ENCODE measurements around the gene CMTM6. TPM values are rescaled to one million over a fixed set of nuclear protein-coding genes. Genes with fewer than 3 reads are reported as not detected.

The CMTM6 gene
- total RNA-seq, 1 experiment from 2014 or later = 48.2 TPM

- Histone ChIP-seq H3K36me3 (replicated peaks; ENCODE audit: control insufficient read depth, insufficient read depth, low read length) (no peaks in the 10 kb centered on the region; the same call in 1 of the 2 replicates), H3K4me3 (ENCODE audit: insufficient read depth, low read depth, low read length) (no peak overlapping the region), H3K27me3 (ENCODE audit: control insufficient read depth, insufficient read depth, low read length) (no peaks in the 10 kb centered on the region)
- no peak for DNase-seq
These were observed 68.4 kb downstream of the CMTM6 start for GRCh38 chr3:32434206-32434605.

- DNase-seq = no peak
- no peaks in the 10 kb centered on the region; the same call in 1 of the 2 replicates for H3K36me3 ChIP-seq (replicated peaks; ENCODE audit: control insufficient read depth, insufficient read depth, low read length)
- H3K4me3 ChIP-seq (ENCODE audit: insufficient read depth, low read depth, low read length) = no peak overlapping the region
- H3K27me3 ChIP-seq (ENCODE audit: control insufficient read depth, insufficient read depth, low read length) = no peaks in the 10 kb centered on the region
These were observed 69.7 kb downstream of the CMTM6 start for GRCh38 chr3:32432711-32433530.

GRCh38 chr3:32432045-32432710 is 70.5 kb downstream of the CMTM6 start:
- Histone ChIP-seq H3K4me3 (ENCODE audit: insufficient read depth, low read depth, low read length) (no peak overlapping the region), H3K36me3 (replicated peaks; ENCODE audit: control insufficient read depth, insufficient read depth, low read length) (no peaks in the 10 kb centered on the region; the same call in 1 of the 2 replicates), H3K27me3 (ENCODE audit: control insufficient read depth, insufficient read depth, low read length) (no peaks in the 10 kb centered on the region)
- no peak for DNase-seq

- Histone ChIP-seq H3K27me3 (ENCODE audit: control insufficient read depth, insufficient read depth, low read length) (no peaks in the 10 kb centered on the region), H3K4me3 (ENCODE audit: insufficient read depth, low read depth, low read length) (no peak overlapping the region), H3K36me3 (replicated peaks; ENCODE audit: control insufficient read depth, insufficient read depth, low read length) (no peaks in the 10 kb centered on the region; the same call in 1 of the 2 replicates)
- no peak for DNase-seq
These were observed 71.2 kb downstream of the CMTM6 start for GRCh38 chr3:32431481-32431880.

Other genes with a start within 250 kb of the CMTM6 start
- gene CMTM7, start 111.0 kb downstream of the CMTM6 start, total RNA-seq (2014; rRNA removed; shearing (Covaris generic)) = 15.3 and 17.7 TPM in 2 replicates
- 57.2 and 58.7 TPM in 2 replicates for gene DYNC1LI1, start 68.0 kb upstream of the CMTM6 start, total RNA-seq (2014; rRNA removed; shearing (Covaris generic))
- 29.0 and 35.7 TPM in 2 replicates for gene CNOT10, start 182.3 kb upstream of the CMTM6 start, total RNA-seq (2014; rRNA removed; shearing (Covaris generic))

Measured in H7 (cell line).